ENCODE results near the gene LTC4S. TPM values are rescaled to one million over a fixed set of nuclear protein-coding genes. Genes with fewer than 3 reads are reported as not detected.
A peak's percentile ranks its signal among the peaks of the same experiment; 100 is the strongest.
"Not testable (repeated sequence)": the region's sequence is repeated elsewhere in the genome, so short reads cannot be mapped to it uniquely, and the experiment has no call there.

LTC4S gene
- total RNA-seq, 2 experiments from 2014 or later: 0.39 to 0.42 TPM

- CTCF ChIA-PET: interaction anchor here (0.6 to 1.0 kb wide), 2 partner anchors 20 to 50 kb away, joined by 3 read pairs; no protein-coding TSS in a partner anchor
- H3K9me3 Mint-ChIP-seq (ENCODE audit: low read depth): no peaks in the 10 kb centered on the region
Measured at GRCh38 chr5:179781846-179782245, 11.9 kb upstream of the LTC4S start.

GRCh38 chr5:179783128-179783527 is 10.7 kb upstream of the LTC4S start:
- ChIA-PET POLR2A (no interaction called here), CTCF (interaction anchor here (0.9 to 1.2 kb wide), 2 partner anchors 13 to 84 kb away, joined by 3 to 4 read pairs; no protein-coding TSS in a partner anchor)
- intact Hi-C loops (cut with DNase I, micrococcal nuclease): no loop called here

More at GRCh38 chr5:179781846-179782245, 11.9 kb upstream of the LTC4S start:
- H3K27me3 Mint-ChIP-seq: no peaks in the 10 kb centered on the region
- DNase-seq (no peak), ATAC-seq (no peak)
- H3K36me3 Mint-ChIP-seq (ENCODE audit: low read depth): peaks cover 5% of the 10 kb centered on the region
- no peak overlapping the region for H3K4me3 Mint-ChIP-seq
- intact Hi-C loops (cut with DNase I, micrococcal nuclease): no loop called here
- H3K4me1 Mint-ChIP-seq: no peaks in the 10 kb centered on the region
- H3K27ac Mint-ChIP-seq: no peak overlapping the region
- POLR2A ChIA-PET: interaction anchor here (1.1 kb wide), 1 partner anchor 13 kb away, joined by 5 read pairs; no protein-coding TSS in a partner anchor

GRCh38 chr5:179786861-179787260 is 6.9 kb upstream of the LTC4S start:
- POLR2A ChIA-PET: interaction anchor here (0.6 kb wide), 1 partner anchor 9 kb away, joined by 3 read pairs; no protein-coding TSS in a partner anchor
- no peak for ATAC-seq

More at GRCh38 chr5:179783128-179783527, 10.7 kb upstream of the LTC4S start:
- no peak overlapping the region for H3K4me3 Mint-ChIP-seq
- H3K36me3 Mint-ChIP-seq (ENCODE audit: low read depth): no peaks in the 10 kb centered on the region
- DNase-seq: no peak
- no peaks in the 10 kb centered on the region for H3K27me3 Mint-ChIP-seq
- no peak overlapping the region for H3K27ac Mint-ChIP-seq
- H3K9me3 Mint-ChIP-seq (ENCODE audit: low read depth): no peaks in the 10 kb centered on the region
- no peaks in the 10 kb centered on the region for H3K4me1 Mint-ChIP-seq
- ATAC-seq: no peak

GRCh38 chr5:179788193-179788854 is 5.5 kb upstream of the LTC4S start:
- Mint-ChIP-seq H3K27ac (no peak overlapping the region), H3K36me3 (ENCODE audit: low read depth) (no peaks in the 10 kb centered on the region), H3K27me3 (no peaks in the 10 kb centered on the region), H3K9me3 (ENCODE audit: low read depth) (peaks cover 2% of the 10 kb centered on the region), H3K4me1 (peaks cover 3% of the 10 kb centered on the region), H3K4me3 (no peak overlapping the region)
- DNase-seq (no peak), ATAC-seq (no peak)
- CTCF ChIA-PET: no interaction called here
- intact Hi-C loops (cut with DNase I, micrococcal nuclease): no loop called here
- POLR2A ChIA-PET: no interaction called here

More at GRCh38 chr5:179786861-179787260, 6.9 kb upstream of the LTC4S start:
- no peak for DNase-seq
- Mint-ChIP-seq H3K36me3 (ENCODE audit: low read depth) (no peaks in the 10 kb centered on the region), H3K27ac (no peak overlapping the region), H3K4me3 (no peak overlapping the region), H3K9me3 (ENCODE audit: low read depth) (peaks cover 2% of the 10 kb centered on the region), H3K27me3 (no peaks in the 10 kb centered on the region), H3K4me1 (no peaks in the 10 kb centered on the region)
- CTCF ChIA-PET: no interaction called here
- intact Hi-C loops (cut with DNase I, micrococcal nuclease): no loop called here

GRCh38 chr5:179789278-179789677 is 4.5 kb upstream of the LTC4S start:
- DNase-seq; H3K36me3 Mint-ChIP-seq (ENCODE audit: low read depth); POLR2A ChIA-PET; H3K27me3 Mint-ChIP-seq; H3K27ac Mint-ChIP-seq; intact Hi-C loops (cut with DNase I, micrococcal nuclease); CTCF ChIA-PET; ATAC-seq; H3K9me3 Mint-ChIP-seq (ENCODE audit: low read depth); H3K4me3 Mint-ChIP-seq: not testable (repeated sequence)
- H3K4me1 Mint-ChIP-seq: peaks cover 12% of the 10 kb centered on the region

GRCh38 chr5:179791881-179792611 is 1.7 kb upstream of the LTC4S start:
- H3K27me3 Mint-ChIP-seq: no peaks in the 10 kb centered on the region
- peaks cover 25% of the 10 kb centered on the region for H3K4me1 Mint-ChIP-seq
- intact Hi-C loops (cut with DNase I, micrococcal nuclease): no loop called here
- H3K4me3 Mint-ChIP-seq: no peak overlapping the region
- CTCF ChIA-PET: interaction anchor here (0.6 to 1.3 kb wide), 3 partner anchors 10 to 524 kb away, joined by 3 to 6 read pairs (median 6); no protein-coding TSS in a partner anchor
- H3K36me3 Mint-ChIP-seq (ENCODE audit: low read depth): peaks cover 3% of the 10 kb centered on the region
- no peak for ATAC-seq
- POLR2A ChIA-PET: interaction anchor here (0.7 kb wide), 1 partner anchor 60 kb away, joined by 4 read pairs; no protein-coding TSS in a partner anchor
- H3K9me3 Mint-ChIP-seq (ENCODE audit: low read depth): peaks cover 2% of the 10 kb centered on the region
- no peak for DNase-seq
- H3K27ac Mint-ChIP-seq: no peak overlapping the region

- DNase-seq (no peak), ATAC-seq (no peak)
- Mint-ChIP-seq H3K4me1 (peaks cover 25% of the 10 kb centered on the region), H3K27me3 (no peaks in the 10 kb centered on the region), H3K4me3 (no peak overlapping the region), H3K27ac (no peak overlapping the region), H3K9me3 (ENCODE audit: low read depth) (peaks cover 2% of the 10 kb centered on the region), H3K36me3 (ENCODE audit: low read depth) (peaks cover 9% of the 10 kb centered on the region)
- POLR2A ChIA-PET: interaction anchor here (0.7 kb wide), 1 partner anchor 61 kb away, joined by 4 read pairs; no protein-coding TSS in a partner anchor
- intact Hi-C loops (cut with DNase I, micrococcal nuclease): no loop called here
- CTCF ChIA-PET: interaction anchor here (0.6 to 1.3 kb wide), 4 partner anchors 9 to 523 kb away, joined by 3 to 6 read pairs (median 4); no protein-coding TSS in a partner anchor
Measured at GRCh38 chr5:179792612-179793467, 946 bp upstream of the LTC4S start.

GRCh38 chr5:179794171-179794570 is 385 bp downstream of the LTC4S start:
- ATAC-seq: no peak
- POLR2A ChIA-PET: no interaction called here
- Mint-ChIP-seq H3K27me3 (no peaks in the 10 kb centered on the region), H3K4me3 (no peak overlapping the region), H3K4me1 (peaks cover 25% of the 10 kb centered on the region), H3K27ac (no peak overlapping the region), H3K9me3 (ENCODE audit: low read depth) (peaks cover 2% of the 10 kb centered on the region), H3K36me3 (ENCODE audit: low read depth) (peaks cover 10% of the 10 kb centered on the region)
- CTCF ChIA-PET: interaction anchor here (0.7 to 1.6 kb wide), 2 partner anchors 9 to 39 kb away, joined by 3 to 5 read pairs; no protein-coding TSS in a partner anchor
- DNase-seq: no peak
- intact Hi-C loops (cut with DNase I, micrococcal nuclease): no loop called here

- Mint-ChIP-seq H3K36me3 (ENCODE audit: low read depth) (peaks cover 14% of the 10 kb centered on the region), H3K4me3 (peak overlapping the region; percentile 55), H3K4me1 (peaks cover 25% of the 10 kb centered on the region), H3K27ac (no peak overlapping the region), H3K9me3 (ENCODE audit: low read depth) (no peaks in the 10 kb centered on the region), H3K27me3 (no peaks in the 10 kb centered on the region)
- CTCF ChIA-PET: interaction anchor here (0.6 to 1.6 kb wide), 3 partner anchors 9 to 296 kb away, joined by 3 to 5 read pairs (median 5); partner anchors contain the start of gene MAML1
- intact Hi-C loops (cut with DNase I, micrococcal nuclease): no loop called here
- ATAC-seq (no peak), DNase-seq (no peak)
- POLR2A ChIA-PET: no interaction called here
Measured at GRCh38 chr5:179794575-179794974, 789 bp downstream of the LTC4S start.

GRCh38 chr5:179795049-179795862 is 1.5 kb downstream of the LTC4S start:
- peak; percentile 36 for DNase-seq
- peak; percentile 2 for ATAC-seq
- Mint-ChIP-seq H3K27me3 (no peaks in the 10 kb centered on the region), H3K4me1 (peaks cover 25% of the 10 kb centered on the region), H3K27ac (no peak overlapping the region), H3K9me3 (ENCODE audit: low read depth) (no peaks in the 10 kb centered on the region), H3K36me3 (ENCODE audit: low read depth) (peaks cover 18% of the 10 kb centered on the region), H3K4me3 (peak overlapping the region; percentile 55)
- ChIA-PET POLR2A (no interaction called here), CTCF (interaction anchor here (0.6 to 1.6 kb wide), 5 partner anchors 8 to 295 kb away, joined by 3 to 5 read pairs (median 3); partner anchors contain the start of gene MAML1)
- intact Hi-C loops (cut with DNase I, micrococcal nuclease): loop anchor here in 1 of 2 experiments (5.0 kb wide), 1 partner anchor 118 kb away; no protein-coding TSS in a partner anchor

All from activated CD4-positive, alpha-beta T cell treated with anti-CD3 and anti-CD28 coated beads for 36 hours (primary cell).